Osteocyte (in vitro differentiated cells): ENCODE results near the gene DPY19L1. TPM values are rescaled to one million over a fixed set of nuclear protein-coding genes. Genes with fewer than 3 reads are reported as not detected.
"Not testable (repeated sequence)": the region's sequence is repeated elsewhere in the genome, so short reads cannot be mapped to it uniquely, and the experiment has no call there.

Experiments used
- DNase-seq: peaks from one replicate; pipeline ENCODE4 v3.0.0; 2021; ENCODE audit warnings: mixed read lengths; ENCODE audit not compliant: unreplicated experiment; ENCODE audit errors: extremely low spot score
- H3K27ac Mint-ChIP-seq: one replicate; pipeline ENCODE4 v1.8.0; 2021; ENCODE audit warnings: mild to moderate bottlenecking, mixed read lengths; ENCODE audit not compliant: unreplicated experiment
- H3K27me3 Mint-ChIP-seq: one replicate; pipeline ENCODE4 v1.8.0; 2021; ENCODE audit warnings: mixed read lengths; ENCODE audit not compliant: unreplicated experiment
- H3K36me3 Mint-ChIP-seq: one replicate; pipeline ENCODE4 v1.8.0; 2021; ENCODE audit warnings: mixed read lengths; ENCODE audit not compliant: unreplicated experiment
- H3K4me1 Mint-ChIP-seq: one replicate; pipeline ENCODE4 v1.8.0; 2021; ENCODE audit warnings: mixed read lengths; ENCODE audit not compliant: unreplicated experiment
- H3K4me3 Mint-ChIP-seq: one replicate; pipeline ENCODE4 v1.8.0; 2021; ENCODE audit warnings: mild to moderate bottlenecking, moderate library complexity, mixed read lengths; ENCODE audit not compliant: unreplicated experiment
- H3K9me3 Mint-ChIP-seq: one replicate; pipeline ENCODE4 v1.8.0; 2021; ENCODE audit warnings: mixed read lengths; ENCODE audit not compliant: unreplicated experiment
- total RNA-seq: library from RNA; stranded (reverse); gene quantifications from 2 replicates; pipeline ENCODE4 v1.2.1, GENCODE V29; 2021
- TF ChIP-seq, protein P1 (sequence below): fragments of 200-600 bp; sonication (generic); IDR thresholded peaks from 2 replicates; pipeline ENCODE4 v1.5.0; 2021; ENCODE audit warnings: antibody characterized with exemption, mild to moderate bottlenecking, moderate library complexity

DPY19L1 gene
- total RNA-seq, 1 donor from 2014 or later, result 39.3 TPM

DNA sequence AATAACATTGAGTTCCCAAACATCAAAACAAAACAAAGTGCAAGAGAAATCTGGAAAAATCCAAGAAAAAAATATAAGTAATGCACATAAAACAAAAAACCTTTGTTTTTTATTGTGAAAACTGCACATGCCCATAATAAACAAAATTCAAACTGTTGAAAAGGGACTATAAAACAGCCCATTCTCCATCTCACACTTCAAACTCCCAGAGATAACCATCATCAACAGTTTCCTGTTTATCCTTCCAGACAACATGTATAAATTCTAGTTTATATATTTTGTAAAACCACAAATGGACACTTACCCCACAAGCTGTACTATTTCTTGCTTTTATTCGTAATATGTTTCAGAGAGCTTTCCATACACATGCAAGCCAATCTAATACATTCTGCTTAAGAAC, 79.3 kb downstream of the DPY19L1 start:
- Mint-ChIP-seq H3K9me3 (peaks cover 14% of the 10 kb centered on the region), H3K27me3 (no peaks in the 10 kb centered on the region), H3K27ac (no peak overlapping the region), H3K4me3 (no peak overlapping the region), H3K36me3 (peaks cover 13% of the 10 kb centered on the region), H3K4me1 (no peaks in the 10 kb centered on the region)
- TF ChIP-seq, protein P1, sequence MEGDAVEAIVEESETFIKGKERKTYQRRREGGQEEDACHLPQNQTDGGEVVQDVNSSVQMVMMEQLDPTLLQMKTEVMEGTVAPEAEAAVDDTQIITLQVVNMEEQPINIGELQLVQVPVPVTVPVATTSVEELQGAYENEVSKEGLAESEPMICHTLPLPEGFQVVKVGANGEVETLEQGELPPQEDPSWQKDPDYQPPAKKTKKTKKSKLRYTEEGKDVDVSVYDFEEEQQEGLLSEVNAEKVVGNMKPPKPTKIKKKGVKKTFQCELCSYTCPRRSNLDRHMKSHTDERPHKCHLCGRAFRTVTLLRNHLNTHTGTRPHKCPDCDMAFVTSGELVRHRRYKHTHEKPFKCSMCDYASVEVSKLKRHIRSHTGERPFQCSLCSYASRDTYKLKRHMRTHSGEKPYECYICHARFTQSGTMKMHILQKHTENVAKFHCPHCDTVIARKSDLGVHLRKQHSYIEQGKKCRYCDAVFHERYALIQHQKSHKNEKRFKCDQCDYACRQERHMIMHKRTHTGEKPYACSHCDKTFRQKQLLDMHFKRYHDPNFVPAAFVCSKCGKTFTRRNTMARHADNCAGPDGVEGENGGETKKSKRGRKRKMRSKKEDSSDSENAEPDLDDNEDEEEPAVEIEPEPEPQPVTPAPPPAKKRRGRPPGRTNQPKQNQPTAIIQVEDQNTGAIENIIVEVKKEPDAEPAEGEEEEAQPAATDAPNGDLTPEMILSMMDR, result no peak
- no peak for DNase-seq

DNA sequence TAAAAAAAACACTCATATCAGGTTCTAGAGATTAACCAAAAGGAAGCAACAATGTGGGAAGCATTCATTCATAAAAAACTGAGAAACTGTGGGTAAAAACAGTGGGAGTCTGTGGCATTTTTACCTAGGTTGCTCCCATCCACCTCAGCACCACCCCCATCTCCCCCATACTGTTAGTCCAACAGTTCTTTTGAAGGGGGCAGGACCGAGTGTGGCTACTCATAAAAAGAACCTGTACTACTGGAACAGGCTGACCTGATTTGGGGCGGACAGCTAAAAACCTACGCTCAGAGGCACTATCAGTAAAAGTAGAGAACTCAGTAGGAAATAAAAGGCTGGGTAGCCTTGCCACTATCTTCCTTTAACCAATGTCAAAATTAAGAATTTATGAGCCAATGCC, 84.5 kb downstream of the DPY19L1 start:
- no peak overlapping the region for H3K27ac Mint-ChIP-seq
- no peak overlapping the region for H3K4me3 Mint-ChIP-seq
- H3K9me3 Mint-ChIP-seq, result peaks cover 5% of the 10 kb centered on the region
- peaks cover 3% of the 10 kb centered on the region for H3K4me1 Mint-ChIP-seq
- TF ChIP-seq, protein P1, result no peak
- no peaks in the 10 kb centered on the region for H3K27me3 Mint-ChIP-seq
- H3K36me3 Mint-ChIP-seq, result peaks cover 15% of the 10 kb centered on the region
- no peak for DNase-seq

- Mint-ChIP-seq H3K27ac (no peak overlapping the region), H3K36me3 (peaks cover 15% of the 10 kb centered on the region)
- DNase-seq, result no peak
Measured at GRCh38 chr7:34949361-34949760, 87.9 kb downstream of the DPY19L1 start.

GRCh38 chr7:34947427-34947826, 89.9 kb downstream of the DPY19L1 start:
- not testable (repeated sequence) for H3K27ac Mint-ChIP-seq, H3K9me3 Mint-ChIP-seq, H3K4me3 Mint-ChIP-seq, H3K4me1 Mint-ChIP-seq, DNase-seq, H3K27me3 Mint-ChIP-seq
- peaks cover 10% of the 10 kb centered on the region for H3K36me3 Mint-ChIP-seq

More at GRCh38 chr7:34949361-34949760, 87.9 kb downstream of the DPY19L1 start:
- TF ChIP-seq, protein P1, result no peak
- H3K9me3 Mint-ChIP-seq, result peaks cover 5% of the 10 kb centered on the region
- no peaks in the 10 kb centered on the region for H3K27me3 Mint-ChIP-seq
- peaks cover 3% of the 10 kb centered on the region for H3K4me1 Mint-ChIP-seq
- H3K4me3 Mint-ChIP-seq, result no peak overlapping the region

DNA sequence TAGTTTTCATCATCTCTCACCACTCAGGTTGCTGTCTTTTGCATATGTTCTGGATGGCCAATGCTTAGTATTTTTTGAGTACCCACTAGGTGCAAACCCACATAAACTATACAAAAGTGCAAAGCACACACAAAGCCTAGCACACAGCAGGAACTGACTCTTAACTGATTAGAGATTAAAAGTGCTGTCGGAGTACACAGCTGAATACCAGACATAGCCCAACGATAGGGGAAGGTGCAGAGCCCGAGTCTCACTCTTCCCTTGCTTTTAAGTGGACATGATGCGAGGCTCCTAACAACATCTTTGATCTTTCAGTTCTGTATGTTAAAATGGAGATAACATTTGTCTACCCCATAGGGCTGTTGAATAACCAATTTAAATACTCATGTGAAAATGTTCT, 90.8 kb downstream of the DPY19L1 start:
- Mint-ChIP-seq H3K4me1 (peaks cover 2% of the 10 kb centered on the region), H3K36me3 (peaks cover 5% of the 10 kb centered on the region), H3K27me3 (no peaks in the 10 kb centered on the region), H3K4me3 (no peak overlapping the region), H3K27ac (no peak overlapping the region), H3K9me3 (no peaks in the 10 kb centered on the region)
- no peak for DNase-seq
- TF ChIP-seq, protein P1, result no peak

GRCh38 chr7:34945894-34946477, 91.3 kb downstream of the DPY19L1 start:
- not testable (repeated sequence) for H3K4me1 Mint-ChIP-seq, H3K27ac Mint-ChIP-seq, H3K9me3 Mint-ChIP-seq, H3K4me3 Mint-ChIP-seq, H3K27me3 Mint-ChIP-seq, H3K36me3 Mint-ChIP-seq, DNase-seq
